ENCODE data around the gene FBXO38.

Gene FBXO38, protein sequence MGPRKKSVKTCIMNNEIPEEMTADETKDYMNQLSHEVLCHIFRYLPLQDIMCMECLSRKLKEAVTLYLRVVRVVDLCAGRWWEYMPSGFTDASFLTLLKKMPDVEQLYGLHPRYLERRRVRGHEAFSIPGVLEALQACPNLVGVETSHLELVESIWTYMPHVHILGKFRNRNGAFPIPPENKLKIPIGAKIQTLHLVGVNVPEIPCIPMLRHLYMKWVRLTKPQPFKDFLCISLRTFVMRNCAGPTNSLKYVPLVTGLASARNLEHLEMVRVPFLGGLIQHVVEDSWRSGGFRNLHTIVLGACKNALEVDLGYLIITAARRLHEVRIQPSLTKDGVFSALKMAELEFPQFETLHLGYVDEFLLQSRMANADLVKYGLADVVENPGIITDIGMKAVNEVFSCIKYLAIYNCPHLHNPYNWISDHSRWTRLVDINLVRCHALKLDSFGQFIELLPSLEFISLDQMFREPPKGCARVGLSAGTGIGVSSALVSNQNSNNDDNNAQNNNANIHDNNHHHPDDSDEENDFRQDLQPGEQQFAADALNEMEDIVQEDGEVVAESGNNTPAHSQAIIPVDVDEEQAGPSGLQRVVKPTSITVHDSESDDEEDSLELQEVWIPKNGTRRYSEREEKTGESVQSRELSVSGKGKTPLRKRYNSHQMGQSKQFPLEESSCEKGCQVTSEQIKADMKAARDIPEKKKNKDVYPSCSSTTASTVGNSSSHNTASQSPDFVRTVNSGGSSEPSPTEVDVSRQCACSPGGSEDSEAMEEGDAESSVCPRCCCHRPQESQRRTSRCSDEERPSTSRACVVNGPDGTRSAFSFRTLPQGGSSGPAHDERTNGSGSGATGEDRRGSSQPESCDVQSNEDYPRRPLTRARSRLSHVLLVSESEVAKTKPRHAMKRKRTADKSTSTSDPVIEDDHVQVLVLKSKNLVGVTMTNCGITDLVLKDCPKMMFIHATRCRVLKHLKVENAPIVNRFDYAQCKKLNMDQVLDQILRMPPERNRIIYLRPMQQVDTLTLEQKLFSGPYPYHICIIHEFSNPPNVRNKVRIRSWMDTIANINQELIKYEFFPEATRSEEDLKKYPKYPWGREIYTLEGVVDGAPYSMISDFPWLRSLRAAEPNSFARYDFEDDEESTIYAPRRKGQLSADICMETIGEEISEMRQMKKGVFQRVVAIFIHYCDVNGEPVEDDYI

GRCh38 chr5:148383564-148384379 lies at the start of gene FBXO38:
Gene FBXO38, plus strand, starts transcription at chr5:148383958. Its CDS starts 10,819 bp downstream, at chr5:148394777.
- DNase-seq = peak; percentile 94

DNA sequence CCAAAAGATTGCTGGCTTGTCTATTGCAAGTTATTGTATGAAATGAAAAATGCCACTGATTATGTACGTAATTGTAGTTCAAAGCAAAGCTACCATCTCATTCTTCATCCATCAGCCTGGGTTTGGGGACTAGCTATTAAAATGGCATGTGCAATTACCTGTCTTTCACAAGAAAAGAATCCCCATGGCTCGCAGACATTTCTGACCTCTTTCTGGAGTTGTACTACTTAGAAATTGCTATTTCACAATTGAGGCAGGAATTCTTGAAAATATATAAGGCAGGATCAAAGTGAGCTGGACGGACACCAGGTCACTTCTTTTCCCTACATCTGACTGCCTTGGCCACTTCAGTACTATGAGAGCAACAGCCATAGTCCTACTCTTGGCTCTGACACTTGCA lies 48.5 kb upstream of the FBXO38 start, which contains the start of gene SPINK9:
SPINK9 (plus strand) TSS at position 301 of the 400 bp plus-strand sequence; CDS start at position 356, 55 bp downstream.
- no peak for DNase-seq

DNA sequence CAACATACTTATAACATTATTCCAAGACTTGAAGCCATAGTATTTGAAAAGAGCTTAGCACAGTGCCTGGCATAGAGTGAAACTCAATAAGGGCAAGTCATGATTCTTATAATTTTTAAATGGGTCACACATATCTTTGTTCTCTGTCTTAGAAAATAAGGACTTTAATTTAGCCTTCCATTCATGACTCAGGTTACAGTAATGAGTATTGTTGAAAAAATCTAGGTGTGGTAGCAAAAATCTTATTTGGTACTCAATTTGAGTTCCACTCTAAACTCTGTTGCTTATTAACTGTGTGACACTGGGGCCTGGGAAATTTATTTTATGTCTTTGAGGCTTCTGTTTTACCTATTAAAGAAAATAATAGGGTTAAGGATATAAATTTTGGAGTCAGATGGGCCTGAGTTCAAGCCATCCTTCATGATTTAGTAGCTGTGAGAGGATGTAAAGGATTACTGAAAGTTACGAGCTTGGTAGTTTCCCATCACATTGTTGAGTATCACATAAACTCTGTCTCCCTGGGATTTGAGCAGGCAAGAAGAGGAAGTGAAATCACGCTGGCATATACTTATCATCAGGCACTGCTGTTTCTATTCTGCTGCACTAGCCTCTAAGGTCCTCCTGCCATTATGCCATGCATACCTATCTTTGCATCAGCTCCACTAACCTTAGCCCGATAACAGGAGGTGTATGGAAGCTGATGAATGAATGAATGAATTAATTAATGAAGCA lies 46.9 kb upstream of the FBXO38 start:
- DNase-seq = no peak

DNA sequence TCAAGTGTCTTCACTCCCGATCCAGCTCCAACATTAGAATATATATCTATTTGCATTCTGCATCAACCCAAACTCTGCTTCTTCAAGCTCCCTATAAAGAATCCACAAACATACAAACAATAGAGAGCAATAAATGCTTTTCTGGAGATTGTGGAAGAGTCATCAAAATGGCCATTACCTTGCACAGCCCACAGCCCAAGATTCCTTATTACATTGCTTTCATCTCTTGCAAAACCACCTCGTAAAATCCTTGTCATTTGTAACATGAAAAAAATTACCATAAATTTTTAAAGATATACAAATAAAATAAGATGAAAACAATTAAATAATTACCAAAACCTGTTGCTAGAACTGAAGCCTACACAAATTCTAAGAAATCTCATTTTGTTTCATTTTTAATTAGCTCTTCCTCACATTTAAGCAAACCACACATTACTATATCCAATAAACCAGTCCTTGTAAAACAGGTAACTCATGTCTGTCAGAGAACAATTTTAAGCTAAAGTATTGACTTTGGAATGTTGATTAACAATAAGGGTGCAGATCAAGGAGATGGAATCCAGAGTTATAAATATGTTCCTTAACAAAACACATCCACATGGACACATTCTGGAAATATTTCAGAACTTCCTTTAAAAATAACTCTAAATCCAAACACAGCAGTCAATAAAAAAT lies 41.2 kb upstream of the FBXO38 start:
- no peak for DNase-seq

- no peak for DNase-seq
Observed at GRCh38 chr5:148343046-148343407, 40.7 kb upstream of the FBXO38 start.

GRCh38 chr5:148343603-148344487 lies 39.9 kb upstream of the FBXO38 start:
- DNase-seq = no peak

DNA sequence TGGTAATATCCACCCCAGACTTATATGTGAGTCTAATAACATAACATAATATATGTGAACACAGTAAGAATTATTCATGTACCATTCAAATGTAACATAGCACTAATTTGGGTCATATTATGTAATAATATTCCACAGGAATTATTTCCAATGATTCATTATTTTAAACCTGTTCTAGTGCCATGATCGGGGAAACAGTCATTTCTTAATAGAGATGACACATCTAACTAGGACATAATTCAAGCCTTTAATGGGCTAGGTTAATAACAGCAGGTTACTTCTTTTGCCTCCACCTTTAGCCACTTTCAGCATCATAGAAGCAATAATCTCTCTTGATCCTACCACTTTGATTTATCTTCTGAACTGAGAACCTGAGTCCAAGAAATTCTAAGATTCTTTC lies 36.1 kb upstream of the FBXO38 start:
- no peak for DNase-seq

- no peak for DNase-seq
Observed at GRCh38 chr5:148352696-148353095, 31.1 kb upstream of the FBXO38 start.

GRCh38 chr5:148353634-148354033 lies 30.1 kb upstream of the FBXO38 start:
- no peak for DNase-seq

DNA sequence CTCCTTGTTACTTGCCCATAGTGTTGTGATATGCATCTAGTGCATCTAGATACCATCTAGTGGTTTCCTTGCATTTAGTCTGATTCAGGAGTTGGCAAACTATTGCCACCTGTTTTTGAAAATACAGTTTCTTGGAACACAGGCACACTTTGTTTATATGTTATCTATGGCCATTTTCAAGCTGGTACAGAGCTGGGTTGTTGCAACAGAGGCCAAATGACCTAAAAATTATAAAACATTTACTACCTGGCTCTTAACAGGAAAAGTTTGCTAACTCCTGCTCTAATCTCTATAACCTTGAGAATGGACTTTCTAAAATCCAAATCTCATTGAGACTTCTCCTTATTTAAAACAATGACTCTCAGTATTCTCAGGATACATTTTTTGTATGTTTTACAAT lies 19.4 kb upstream of the FBXO38 start:
- DNase-seq = no peak

GRCh38 chr5:148368299-148368698 lies 15.5 kb upstream of the FBXO38 start:
- DNase-seq = no peak

GRCh38 chr5:148372166-148372725 lies 11.5 kb upstream of the FBXO38 start:
- DNase-seq = no peak

DNA sequence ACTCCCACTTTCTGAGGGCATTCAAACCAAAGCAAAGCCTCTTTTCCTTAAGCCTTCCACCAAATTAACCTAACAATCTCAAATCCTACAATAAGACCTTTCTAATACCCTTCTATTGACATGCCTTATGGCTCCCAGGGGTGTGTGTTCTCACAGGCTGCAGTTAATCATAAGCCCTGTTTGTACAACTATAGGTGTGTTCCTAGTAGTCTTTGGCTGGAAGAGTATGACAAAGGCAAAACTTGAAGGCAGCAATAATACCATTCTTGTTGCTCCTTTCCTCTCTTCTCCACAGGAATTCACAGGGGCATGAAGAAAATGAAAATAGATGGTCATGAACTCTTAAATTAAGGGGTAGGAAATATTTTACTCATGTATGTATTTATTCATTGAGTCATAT lies 10.9 kb upstream of the FBXO38 start:
- DNase-seq = no peak

DNA sequence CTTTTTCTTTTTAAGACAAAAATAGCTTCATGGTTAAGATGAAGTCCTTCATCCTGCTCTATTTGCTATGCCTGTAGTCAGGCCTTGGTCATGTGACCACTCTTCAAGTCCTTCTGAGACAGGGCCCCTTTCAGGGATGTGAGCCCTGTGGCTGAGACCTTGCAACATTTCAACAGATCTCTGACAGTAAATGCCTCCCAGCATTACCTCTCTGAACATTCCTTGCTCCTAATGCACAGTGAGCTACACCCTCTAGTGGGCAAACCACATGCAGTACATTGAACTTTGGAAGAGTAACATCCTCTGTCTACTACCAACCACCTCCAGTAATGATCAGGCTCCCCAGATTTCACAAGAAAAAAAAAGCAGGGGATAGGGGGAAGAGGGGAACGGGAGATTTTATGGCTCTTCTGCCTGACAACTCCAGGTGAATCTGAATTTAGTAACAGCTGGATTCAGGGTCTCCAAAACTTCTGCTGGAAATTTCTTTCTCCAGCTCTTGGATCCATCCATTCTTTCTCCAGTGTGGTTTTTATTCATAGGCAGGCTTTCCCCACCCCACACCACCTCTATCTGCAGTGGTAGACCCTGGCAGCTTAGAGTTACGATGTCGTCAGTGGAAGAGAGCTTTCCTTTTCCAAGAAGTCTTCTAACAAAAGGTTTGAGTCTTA lies 8.9 kb upstream of the FBXO38 start:
- no peak for DNase-seq

GRCh38 chr5:148376198-148376597 lies 7.6 kb upstream of the FBXO38 start:
- no peak for DNase-seq

DNA sequence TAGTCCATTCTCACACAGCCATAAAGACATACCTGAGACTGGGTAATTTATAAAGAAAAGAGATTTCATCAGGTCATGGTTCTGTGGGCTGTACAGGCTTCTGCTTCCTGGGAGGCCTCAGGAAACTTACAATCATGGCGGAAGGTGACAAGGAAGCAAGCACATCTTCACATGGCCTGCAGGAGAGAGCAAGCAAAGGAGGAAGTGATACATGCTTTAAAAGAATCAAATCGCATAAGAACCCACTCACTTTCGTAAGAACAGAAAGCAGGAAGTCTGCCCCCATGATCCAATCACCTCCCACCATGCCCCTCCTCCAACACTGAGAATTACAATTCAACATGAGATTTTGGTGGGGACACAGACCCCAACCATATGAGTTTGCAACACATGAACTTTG lies 5.1 kb upstream of the FBXO38 start:
- no peak for DNase-seq

GRCh38 chr5:148379340-148379739 lies 4.4 kb upstream of the FBXO38 start:
- DNase-seq = no peak

DNA sequence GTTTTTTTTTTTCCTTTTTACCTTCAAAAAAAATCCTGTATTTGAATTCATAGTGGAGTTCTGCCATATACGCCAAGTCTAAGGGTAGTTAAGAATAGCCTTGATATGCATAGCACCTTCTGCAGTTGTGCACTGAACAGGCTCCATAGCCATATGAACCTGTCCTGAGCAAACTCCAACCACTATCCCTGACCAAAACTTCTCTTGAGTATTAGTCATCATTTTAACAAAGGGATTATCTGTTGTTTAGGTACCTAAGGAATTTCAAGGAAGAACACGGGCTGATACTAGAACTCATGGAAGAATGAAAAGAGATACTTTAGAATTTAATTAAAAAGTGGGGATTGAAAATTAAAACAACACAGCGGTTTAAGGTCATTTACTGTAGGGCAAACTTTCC lies 1.9 kb upstream of the FBXO38 start:
- DNase-seq = no peak

GRCh38 chr5:148382961-148383360 lies 797 bp upstream of the FBXO38 start:
- no peak for DNase-seq

Measured in activated T-cell treated with anti-CD3 and anti-CD28 coated beads for 4 hours (primary cell).